Gastrocnemius medialis (tissue), 4 donors: ENCODE results near the gene HOMER2. TPM values are rescaled to one million over a fixed set of nuclear protein-coding genes. Genes with fewer than 3 reads are reported as not detected.

Source experiments
- ATAC-seq, 2 donors: fragments of 150-250 bp; one replicate each; pipeline ENCODE4 v1.9.1; 2016
- DNase-seq, 2 donors: peaks; one replicate each; pipeline ENCODE4 v3.0.0-alpha.2; 2019
- H3K27ac ChIP-seq, 4 donors: fragments of 200-600 bp; sonication (generic); 1 replicate in 1 of 4; 2 replicates in 3 of 4; pipeline ENCODE4 v1.5.1; 2016 to 2018; ENCODE audit warnings: mild to moderate bottlenecking in 2 of 4, moderate library complexity in 1 of 4
- H3K27me3 ChIP-seq, 3 donors: fragments of 200-600 bp; sonication (generic) in 2 of 3; 1 replicate in 1 of 3; 2 replicates in 2 of 3; pipeline versions ENCODE4 v1.5.1 to v1.6.0; 2016 to 2019; ENCODE audit warnings: mild to moderate bottlenecking in 1 of 3, moderate library complexity in 1 of 3
- H3K36me3 ChIP-seq, 2 donors: fragments of 200-600 bp; sonication (generic) in 1 of 2; one replicate each; pipeline ENCODE4 v1.5.1; 2017 to 2018
- H3K4me1 ChIP-seq, 2 donors: fragments of 200-600 bp; sonication (generic) in 1 of 2; one replicate each; pipeline ENCODE4 v1.5.1; 2016 to 2017; ENCODE audit warnings: mild to moderate bottlenecking in 2 of 2
- H3K4me3 ChIP-seq, 4 donors: fragments of 200-600 bp; sonication (generic) in 3 of 4; 1 replicate in 1 of 4; 2 replicates in 3 of 4; pipeline ENCODE4 v1.5.1; 2016 to 2019; ENCODE audit warnings: mild to moderate bottlenecking in 2 of 4
- H3K9me3 ChIP-seq, 3 donors: fragments of 200-600 bp; sonication (generic) in 2 of 3; 1 replicate in 1 of 3; 2 replicates in 2 of 3; pipeline ENCODE4 v1.5.1; 2016 to 2019
- POLR2A ChIP-seq, 2 donors: fragments of 450-650 bp; IDR thresholded peaks; one replicate each; pipeline ENCODE4 v1.6.1; 2017; ENCODE audit warnings: antibody characterized with exemption in 2 of 2, mild to moderate bottlenecking in 2 of 2, moderate library complexity in 2 of 2
- in situ Hi-C, 4 donors: fragments of 200-750 bp; cut with MboI; loops; one replicate each; pipeline versions ENCODE4 v1.15.0 to v1.8.0; 2017; ENCODE audit warnings: low sequenced_read_pairs in 4 of 4
- intact Hi-C: fragments of 100-400 bp; cut with DNase I; formaldehyde crosslinking; loops from one replicate; pipeline ENCODE4 v1.15.1; 2023; ENCODE audit warnings: low total_unique reads
- total RNA-seq, 4 donors: library from RNA; depleted of rRNA; stranded (reverse); fragments of >200 nt; gene quantifications; one replicate each; pipeline versions ENCODE4 v1.1.0 to v1.2.3, GENCODE V29; 2016
- TF ChIP-seq, protein P1 (sequence below), 5 experiments: fragments of 450-650 bp in 3 of 5; fragments of 200-600 bp in 2 of 5; sonication (generic) in 2 of 5; IDR thresholded peaks in 4 of 5; conservative IDR thresholded peaks in 1 of 5; 1 replicate in 4 of 5; 2 replicates in 1 of 5; pipeline ENCODE4 v1.5.1; 2016 to 2019; ENCODE audit warnings: antibody characterized with exemption in 5 of 5, mild to moderate bottlenecking in 3 of 5, moderate library complexity in 3 of 5

Gene HOMER2
- total RNA-seq, 4 donors from 2014 or later: 51.6 to 132 (median 94.5) TPM

DNA sequence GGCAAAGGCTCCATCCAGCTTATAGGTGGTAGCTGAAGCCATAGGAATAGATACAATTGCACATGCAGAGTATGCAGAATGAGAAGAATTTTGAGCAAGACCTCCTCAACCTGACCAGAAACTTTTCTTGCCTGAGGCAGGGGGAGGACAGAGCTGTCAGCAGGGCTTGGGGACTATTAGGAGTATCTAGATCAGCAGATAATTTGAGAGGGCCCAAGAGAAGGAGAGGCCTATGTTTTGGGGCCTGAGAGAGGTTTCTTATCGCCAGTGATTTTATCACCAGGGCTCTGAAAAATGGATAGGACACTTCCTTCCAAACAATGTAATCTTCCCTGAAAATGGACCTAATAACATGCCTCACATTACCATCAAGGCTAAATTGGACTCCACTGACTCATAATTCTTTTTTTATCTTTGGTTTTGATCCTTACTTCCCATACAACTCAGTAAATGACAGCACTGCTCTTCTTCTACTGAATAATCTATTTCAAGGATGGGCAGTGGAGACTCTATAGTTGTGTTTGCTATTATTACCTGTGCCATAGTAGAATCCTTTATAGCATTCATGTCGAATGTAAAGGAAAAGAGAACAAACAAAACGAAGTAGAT is 17.7 kb upstream of the HOMER2 start:
- TF ChIP-seq, protein P1, sequence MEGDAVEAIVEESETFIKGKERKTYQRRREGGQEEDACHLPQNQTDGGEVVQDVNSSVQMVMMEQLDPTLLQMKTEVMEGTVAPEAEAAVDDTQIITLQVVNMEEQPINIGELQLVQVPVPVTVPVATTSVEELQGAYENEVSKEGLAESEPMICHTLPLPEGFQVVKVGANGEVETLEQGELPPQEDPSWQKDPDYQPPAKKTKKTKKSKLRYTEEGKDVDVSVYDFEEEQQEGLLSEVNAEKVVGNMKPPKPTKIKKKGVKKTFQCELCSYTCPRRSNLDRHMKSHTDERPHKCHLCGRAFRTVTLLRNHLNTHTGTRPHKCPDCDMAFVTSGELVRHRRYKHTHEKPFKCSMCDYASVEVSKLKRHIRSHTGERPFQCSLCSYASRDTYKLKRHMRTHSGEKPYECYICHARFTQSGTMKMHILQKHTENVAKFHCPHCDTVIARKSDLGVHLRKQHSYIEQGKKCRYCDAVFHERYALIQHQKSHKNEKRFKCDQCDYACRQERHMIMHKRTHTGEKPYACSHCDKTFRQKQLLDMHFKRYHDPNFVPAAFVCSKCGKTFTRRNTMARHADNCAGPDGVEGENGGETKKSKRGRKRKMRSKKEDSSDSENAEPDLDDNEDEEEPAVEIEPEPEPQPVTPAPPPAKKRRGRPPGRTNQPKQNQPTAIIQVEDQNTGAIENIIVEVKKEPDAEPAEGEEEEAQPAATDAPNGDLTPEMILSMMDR (IDR thresholded peaks at IDR 0.05 in 4 of 5, conservative IDR thresholded peaks at IDR 0.05 in 1 of 5): no peak
- TF ChIP-seq POLR2A (IDR thresholded peaks at IDR 0.05): no peak
- intact Hi-C loops: loop anchor here (5.0 kb wide), 1 partner anchor 208 kb away; no protein-coding TSS in a partner anchor
- DNase-seq (no peak), ATAC-seq (peak; percentile 88 to 91)
- Histone ChIP-seq H3K9me3 (no peaks in the 10 kb centered on the region), H3K4me3 (no peak overlapping the region), H3K4me1 (peaks cover 30 to 31% of the 10 kb centered on the region in 2 donors), H3K36me3 (no peaks in the 10 kb centered on the region), H3K27me3 (no peaks in the 10 kb centered on the region), H3K27ac (peak overlapping the region; percentile 79 to 83 (median 80))
- in situ Hi-C loops: loop anchor here in 1 of 4 donors (10.0 kb wide), 1 partner anchor 105 kb away; no protein-coding TSS in a partner anchor

GRCh38 chr15:82969353-82969752 is 16.8 kb upstream of the HOMER2 start:
- no peak for TF ChIP-seq POLR2A (IDR thresholded peaks at IDR 0.05)
- TF ChIP-seq, protein P1 (IDR thresholded peaks at IDR 0.05 in 4 of 5, conservative IDR thresholded peaks at IDR 0.05 in 1 of 5): no peak
- H3K27ac ChIP-seq: peak overlapping the region; percentile 79 to 83 (median 80)
- no peaks in the 10 kb centered on the region for H3K36me3 ChIP-seq
- in situ Hi-C loops: no loop called here
- H3K4me1 ChIP-seq: peaks cover 31 to 33% of the 10 kb centered on the region in 2 donors
- DNase-seq (no peak), ATAC-seq (no peak)
- H3K9me3 ChIP-seq: no peaks in the 10 kb centered on the region
- H3K27me3 ChIP-seq: no peaks in the 10 kb centered on the region
- no peak overlapping the region for H3K4me3 ChIP-seq
- intact Hi-C loops: loop anchor here (5.0 kb wide), 1 partner anchor 92 kb away; no protein-coding TSS in a partner anchor

DNA sequence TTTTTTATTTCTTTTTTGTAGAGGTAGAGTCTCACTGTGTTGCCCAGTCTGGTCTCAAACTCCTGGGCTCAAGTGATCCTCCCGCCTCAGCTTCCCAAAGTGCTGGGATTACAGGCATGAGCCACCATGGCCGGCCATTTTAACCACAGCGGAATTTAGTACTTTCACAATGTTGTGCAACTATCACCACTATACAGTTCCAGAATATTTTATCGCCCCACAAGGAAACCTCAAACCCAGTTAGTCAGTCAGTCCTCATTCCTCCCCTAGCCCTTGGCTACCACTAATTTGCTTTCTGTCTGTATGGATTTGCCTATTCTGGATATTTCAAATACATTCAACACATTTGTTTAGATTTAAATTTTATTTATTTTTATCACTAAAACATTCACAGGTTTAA is 15.5 kb upstream of the HOMER2 start:
- no peaks in the 10 kb centered on the region for H3K36me3 ChIP-seq
- peaks cover 39 to 44% of the 10 kb centered on the region in 2 donors for H3K4me1 ChIP-seq
- no peak for TF ChIP-seq POLR2A (IDR thresholded peaks at IDR 0.05)
- TF ChIP-seq, protein P1 (IDR thresholded peaks at IDR 0.05 in 4 of 5, conservative IDR thresholded peaks at IDR 0.05 in 1 of 5): no peak
- in situ Hi-C loops (no loop called here), intact Hi-C loops (loop anchor here (5.0 kb wide), 1 partner anchor 91 kb away; no protein-coding TSS in a partner anchor)
- no peak for DNase-seq
- no peaks in the 10 kb centered on the region for H3K27me3 ChIP-seq
- no peak for ATAC-seq
- H3K9me3 ChIP-seq: no peaks in the 10 kb centered on the region
- H3K4me3 ChIP-seq: no peak overlapping the region
- peak overlapping the region; percentile 10 to 80 (median 64) for H3K27ac ChIP-seq

- DNase-seq (no peak), ATAC-seq (no peak)
- Histone ChIP-seq H3K36me3 (no peaks in the 10 kb centered on the region), H3K27ac (peak overlapping the region in 1 of 4 donors; percentile 13), H3K4me3 (no peak overlapping the region), H3K27me3 (no peaks in the 10 kb centered on the region), H3K4me1 (peaks cover 38 to 39% of the 10 kb centered on the region in 2 donors), H3K9me3 (no peaks in the 10 kb centered on the region)
- TF ChIP-seq, protein P1 (IDR thresholded peaks at IDR 0.05 in 4 of 5, conservative IDR thresholded peaks at IDR 0.05 in 1 of 5): no peak
- no peak for TF ChIP-seq POLR2A (IDR thresholded peaks at IDR 0.05)
- intact Hi-C loops (loop anchor here (5.0 kb wide), 1 partner anchor 89 kb away; no protein-coding TSS in a partner anchor), in situ Hi-C loops (no loop called here)
These were observed 14.2 kb upstream of the HOMER2 start for GRCh38 chr15:82966671-82967071.
